CD14-positive monocyte (primary cell): ENCODE measurements around the gene C8G. TPM values are rescaled to one million over a fixed set of nuclear protein-coding genes. Genes with fewer than 3 reads are reported as not detected.

Experiments used
- DNase-seq, 3 donors: peaks; one replicate each; pipeline ENCODE4 v3.0.0-alpha.2; 2011 to 2022
- H2AFZ ChIP-seq: 2 replicates; pipeline ENCODE4 v1.6.0; 2012; ENCODE audit warnings: mild to moderate bottlenecking, low read depth, low read length, inconsistent platforms; ENCODE audit not compliant: insufficient read depth, poor library complexity, severe bottlenecking
- H3K27ac ChIP-seq, 2 donors: 1 replicate in 1 of 2; 2 replicates in 1 of 2; pipeline ENCODE4 v1.5.1; 2012 to 2013; ENCODE audit warnings: low read length in 2 of 2, control low read depth in 1 of 2, inconsistent platforms in 1 of 2, low read depth in 1 of 2, mild to moderate bottlenecking in 1 of 2
- H3K27me3 ChIP-seq, 2 donors: one replicate each; pipeline versions ENCODE4 v1.6.0 to v1.6.1; 2011 to 2013; ENCODE audit warnings: low read length in 2 of 2; ENCODE audit not compliant: control insufficient read depth in 2 of 2, insufficient read depth in 2 of 2
- H3K36me3 ChIP-seq, 2 donors: replicated peaks in 1 of 2; 1 replicate in 1 of 2; 2 replicates in 1 of 2; pipeline versions ENCODE4 v1.5.1 to v1.6.1; 2012 to 2013; ENCODE audit warnings: low read length in 2 of 2, control low read depth in 1 of 2, inconsistent platforms in 1 of 2, mild to moderate bottlenecking in 1 of 2; ENCODE audit not compliant: insufficient read depth in 2 of 2, control insufficient read depth in 1 of 2
- H3K4me1 ChIP-seq, 2 donors: 1 replicate in 1 of 2; 2 replicates in 1 of 2; pipeline versions ENCODE4 v1.5.1 to v1.6.1; 2012 to 2013; ENCODE audit warnings: low read length in 2 of 2, control low read depth in 1 of 2, inconsistent platforms in 1 of 2, mild to moderate bottlenecking in 1 of 2, moderate library complexity in 1 of 2; ENCODE audit not compliant: insufficient read depth in 2 of 2, control insufficient read depth in 1 of 2
- H3K4me2 ChIP-seq: replicated peaks from 2 replicates; pipeline ENCODE3; 2012; ENCODE audit warnings: low read length, moderate library complexity, mild to moderate bottlenecking; ENCODE audit not compliant: poor library complexity, severe bottlenecking; ENCODE audit errors: extremely low read depth
- H3K4me3 ChIP-seq, 3 experiments: fragments of 200-600 bp in 1 of 3; sonication (generic) in 1 of 3; replicated peaks in 1 of 3; 1 replicate in 2 of 3; 2 replicates in 1 of 3; pipeline ENCODE4 v1.5.1; 2011 to 2013; ENCODE audit warnings: low read length in 3 of 3, mild to moderate bottlenecking in 3 of 3, control low read depth in 2 of 3, low read depth in 2 of 3, inconsistent platforms in 1 of 3, moderate library complexity in 1 of 3
- H3K79me2 ChIP-seq: 2 replicates; pipeline ENCODE4 v1.6.0; 2012; ENCODE audit warnings: mild to moderate bottlenecking, control low read depth, inconsistent platforms, low read length, moderate library complexity; ENCODE audit not compliant: insufficient read depth
- H3K9ac ChIP-seq: 2 replicates; pipeline ENCODE4 v1.6.0; 2017; ENCODE audit warnings: low read length, mild to moderate bottlenecking; ENCODE audit not compliant: insufficient read depth, poor library complexity, severe bottlenecking
- H3K9me3 ChIP-seq, 2 donors: replicated peaks in 1 of 2; 1 replicate in 1 of 2; 2 replicates in 1 of 2; pipeline versions ENCODE4 v1.5.1 to v1.6.1; 2012 to 2013; ENCODE audit warnings: low read length in 2 of 2, control low read depth in 1 of 2; ENCODE audit not compliant: control insufficient read depth in 1 of 2, insufficient read depth in 1 of 2
- H4K20me1 ChIP-seq: 2 replicates; pipeline ENCODE4 v1.6.0; 2012; ENCODE audit warnings: mild to moderate bottlenecking, low read length, control low read depth, moderate library complexity; ENCODE audit not compliant: insufficient read depth
- H3K27ac Mint-ChIP-seq, 7 donors: one replicate each; pipeline ENCODE4 v1.8.0; 2020; ENCODE audit warnings: mild to moderate bottlenecking in 7 of 7, mixed read lengths in 7 of 7, moderate library complexity in 6 of 7, inconsistent platforms in 2 of 7
- H3K27me3 Mint-ChIP-seq, 3 donors: one replicate each; pipeline ENCODE4 v1.8.0; 2021 to 2022; ENCODE audit warnings: low read depth in 3 of 3, mild to moderate bottlenecking in 3 of 3, mixed read lengths in 3 of 3, moderate library complexity in 3 of 3, inconsistent platforms in 1 of 3
- H3K36me3 Mint-ChIP-seq, 2 donors: one replicate each; pipeline ENCODE4 v1.8.0; 2020; ENCODE audit warnings: mixed read lengths in 2 of 2, inconsistent platforms in 1 of 2, mild to moderate bottlenecking in 1 of 2
- H3K4me1 Mint-ChIP-seq: one replicate; pipeline ENCODE4 v1.8.0; 2020; ENCODE audit warnings: mild to moderate bottlenecking, mixed read lengths
- H3K4me3 Mint-ChIP-seq, 2 donors: one replicate each; pipeline ENCODE4 v1.8.0; 2020; ENCODE audit warnings: mild to moderate bottlenecking in 2 of 2, mixed read lengths in 2 of 2, moderate library complexity in 1 of 2
- H3K9me3 Mint-ChIP-seq, 7 donors: one replicate each; pipeline ENCODE4 v1.8.0; 2020 to 2022; ENCODE audit warnings: mixed read lengths in 7 of 7, mild to moderate bottlenecking in 6 of 7, moderate library complexity in 6 of 7, inconsistent platforms in 2 of 7
- WGBS: methylation state at CpG from one replicate; pipeline ENCODE4 v1.1.5; 2013; ENCODE audit warnings: missing lambda C conversion rate; ENCODE audit not compliant: insufficient coverage; 5-methylcytosine and 5-hydroxymethylcytosine counted together
- intact Hi-C, 2 donors: fragments of 100-400 bp; cut with micrococcal nuclease; formaldehyde crosslinking; loops; one replicate each; pipeline versions ENCODE4 v1.15.0 to v1.15.1; 2023
- polyA plus RNA-seq, 3 donors: library from polyadenylated mRNA; depleted of rRNA in 1 of 3; unstranded in 2 of 3; stranded (reverse) in 1 of 3; fragments of 300-500 nt in 2 of 3; fragments of >200 nt in 1 of 3; fragmentation: Illumina TruSeq in 2 of 3; gene quantifications; 1 replicate in 2 of 3; 2 replicates in 1 of 3; pipeline ENCODE4 v1.2.3, GENCODE V29; 2012 to 2021
- TF ChIP-seq, protein P1 (sequence below): fragments of 200-600 bp; IDR thresholded peaks from one replicate; pipeline ENCODE4 v1.8.0; 2022; ENCODE audit warnings: antibody characterized with exemption, mild to moderate bottlenecking

Gene C8G
- polyA plus RNA-seq, 3 donors = 0.55 to 0.72 TPM; not detected in 1

- Mint-ChIP-seq H3K4me1 (no peaks in the 10 kb centered on the region), H3K36me3 (peaks cover 54 to 86% of the 10 kb centered on the region in 2 donors), H3K27ac (peak overlapping the region in 1 of 7 donors; percentile 32), H3K9me3 (peaks cover 0 to 2% (median 0%) of the 10 kb centered on the region in 7 donors), H3K4me3 (no peak overlapping the region), H3K27me3 (no peaks in the 10 kb centered on the region)
- intact Hi-C loops = no loop called here
- Histone ChIP-seq H4K20me1 (no peaks in the 10 kb centered on the region), H3K4me1 (no peaks in the 10 kb centered on the region), H3K4me3 (no peak overlapping the region), H3K79me2 (no peaks in the 10 kb centered on the region), H3K9ac (no peak overlapping the region), H3K27me3 (no peaks in the 10 kb centered on the region), H3K27ac (no peak overlapping the region), H3K36me3 (peaks cover 55 to 77% of the 10 kb centered on the region in 2 donors), H2AFZ (no peak overlapping the region), H3K4me2 (no peak overlapping the region), H3K9me3 (no peaks in the 10 kb centered on the region)
- TF ChIP-seq, protein P1, sequence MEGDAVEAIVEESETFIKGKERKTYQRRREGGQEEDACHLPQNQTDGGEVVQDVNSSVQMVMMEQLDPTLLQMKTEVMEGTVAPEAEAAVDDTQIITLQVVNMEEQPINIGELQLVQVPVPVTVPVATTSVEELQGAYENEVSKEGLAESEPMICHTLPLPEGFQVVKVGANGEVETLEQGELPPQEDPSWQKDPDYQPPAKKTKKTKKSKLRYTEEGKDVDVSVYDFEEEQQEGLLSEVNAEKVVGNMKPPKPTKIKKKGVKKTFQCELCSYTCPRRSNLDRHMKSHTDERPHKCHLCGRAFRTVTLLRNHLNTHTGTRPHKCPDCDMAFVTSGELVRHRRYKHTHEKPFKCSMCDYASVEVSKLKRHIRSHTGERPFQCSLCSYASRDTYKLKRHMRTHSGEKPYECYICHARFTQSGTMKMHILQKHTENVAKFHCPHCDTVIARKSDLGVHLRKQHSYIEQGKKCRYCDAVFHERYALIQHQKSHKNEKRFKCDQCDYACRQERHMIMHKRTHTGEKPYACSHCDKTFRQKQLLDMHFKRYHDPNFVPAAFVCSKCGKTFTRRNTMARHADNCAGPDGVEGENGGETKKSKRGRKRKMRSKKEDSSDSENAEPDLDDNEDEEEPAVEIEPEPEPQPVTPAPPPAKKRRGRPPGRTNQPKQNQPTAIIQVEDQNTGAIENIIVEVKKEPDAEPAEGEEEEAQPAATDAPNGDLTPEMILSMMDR = no peak
- 82% methylated on average over 9 of the region's 12 CpGs for WGBS
- no peak for DNase-seq
Measured at GRCh38 chr9:136910901-136911245, 34.2 kb upstream of the C8G start.

DNA sequence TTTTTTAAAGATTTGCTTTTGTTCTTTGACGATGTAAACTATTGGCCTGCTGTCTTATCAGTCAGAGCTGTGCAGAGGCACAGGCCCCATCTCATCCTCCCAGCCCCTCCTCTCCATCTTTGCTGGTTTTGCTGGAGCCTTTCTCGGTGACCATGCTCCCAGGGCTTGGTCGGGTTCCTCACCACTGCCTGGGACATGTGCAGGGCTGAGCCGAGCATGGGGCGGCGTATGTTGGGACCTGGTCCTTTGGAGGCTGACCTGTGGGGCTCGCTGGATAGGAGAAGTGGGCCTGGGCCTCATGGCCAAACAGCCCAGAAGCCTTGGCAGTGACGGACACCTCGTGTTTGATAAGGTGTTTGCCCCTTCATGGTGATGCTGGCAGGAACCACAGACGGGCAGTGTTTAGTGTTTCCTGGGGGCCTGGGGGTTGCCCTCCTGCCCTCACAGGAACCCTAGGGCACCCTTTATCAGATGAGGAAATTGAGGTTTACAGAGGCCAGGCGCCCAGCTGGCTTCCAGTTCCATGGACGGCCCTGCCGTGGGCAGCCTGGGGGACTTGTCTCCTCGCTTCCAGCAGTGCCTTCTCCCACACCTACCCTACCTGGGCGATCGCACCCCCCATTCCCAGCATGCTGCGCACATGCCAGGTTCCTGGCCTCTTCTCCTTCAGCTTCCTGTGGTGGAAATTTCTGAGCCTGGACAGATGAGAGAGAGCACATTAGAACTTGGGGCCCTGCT, 31.2 kb upstream of the C8G start:
- H2AFZ ChIP-seq = no peak overlapping the region
- intact Hi-C loops = no loop called here
- Mint-ChIP-seq H3K4me1 (no peaks in the 10 kb centered on the region), H3K4me3 (no peak overlapping the region), H3K27me3 (peaks cover 0 to 1% (median 0%) of the 10 kb centered on the region in 3 donors), H3K36me3 (peaks cover 55 to 79% of the 10 kb centered on the region in 2 donors), H3K27ac (peak overlapping the region in 1 of 7 donors; percentile 36), H3K9me3 (no peaks in the 10 kb centered on the region)
- no peak for DNase-seq
- H4K20me1 ChIP-seq = no peaks in the 10 kb centered on the region
- 89% methylated on average over 14 of the region's 17 CpGs for WGBS
- H3K79me2 ChIP-seq = no peaks in the 10 kb centered on the region
- H3K27ac ChIP-seq = no peak overlapping the region
- H3K36me3 ChIP-seq = peaks cover 52 to 72% of the 10 kb centered on the region in 2 donors
- TF ChIP-seq, protein P1 = no peak
- H3K4me1 ChIP-seq = no peaks in the 10 kb centered on the region
- H3K4me3 ChIP-seq = no peak overlapping the region
- no peak overlapping the region for H3K9ac ChIP-seq
- no peaks in the 10 kb centered on the region for H3K27me3 ChIP-seq
- no peak overlapping the region for H3K4me2 ChIP-seq
- H3K9me3 ChIP-seq = no peaks in the 10 kb centered on the region
